Activated CD4-positive, alpha-beta memory T cell treated with anti-CD3 and anti-CD28 coated beads for 36 hours (primary cell): ENCODE results near the gene BTN3A1. TPM values are rescaled to one million over a fixed set of nuclear protein-coding genes. Genes with fewer than 3 reads are reported as not detected.
A peak's percentile ranks its signal among the peaks of the same experiment; 100 is the strongest.

Experiments used
- CTCF ChIA-PET: fragments of 350-600 bp; sonication (Branson Sonifier 250); formaldehyde crosslinking; loops from one replicate; lab custom pipeline; 2021; ENCODE audit warnings: antibody characterized with exemption, inconsistent platforms; lab: Charles Lee
- POLR2A ChIA-PET: fragments of 350-600 bp; sonication (Branson Sonifier 250); formaldehyde crosslinking; loops from one replicate; lab custom pipeline; 2021; ENCODE audit warnings: antibody characterized with exemption; lab: Charles Lee
- DNase-seq: peaks from one replicate; pipeline ENCODE4 v3.0.0-alpha.2; 2020
- H3K27ac Mint-ChIP-seq: one replicate; pipeline ENCODE4 v1.8.0; 2021; ENCODE audit warnings: mixed read lengths
- H3K27me3 Mint-ChIP-seq: one replicate; pipeline ENCODE4 v1.8.0; 2021; ENCODE audit warnings: mixed read lengths
- H3K36me3 Mint-ChIP-seq: one replicate; pipeline ENCODE4 v1.8.0; 2021; ENCODE audit warnings: mixed read lengths
- H3K4me1 Mint-ChIP-seq: one replicate; pipeline ENCODE4 v1.8.0; 2021; ENCODE audit warnings: low read depth, mixed read lengths
- H3K4me3 Mint-ChIP-seq: one replicate; pipeline ENCODE4 v1.8.0; 2021; ENCODE audit warnings: mild to moderate bottlenecking, mixed read lengths
- H3K9me3 Mint-ChIP-seq: one replicate; pipeline ENCODE4 v1.8.0; 2021; ENCODE audit warnings: mixed read lengths
- intact Hi-C: fragments of 100-400 bp; cut with micrococcal nuclease; formaldehyde crosslinking; loops from one replicate; pipeline ENCODE4 v1.15.1; 2023
- total RNA-seq, 2 experiments: library from RNA; stranded (reverse); gene quantifications; one replicate each; pipeline ENCODE4 v1.2.3, GENCODE V29; 2021

Gene BTN3A1
- total RNA-seq, 2 experiments from 2014 or later: 36.5 to 39.0 TPM

- Mint-ChIP-seq H3K9me3 (no peaks in the 10 kb centered on the region), H3K4me1 (peaks cover 27% of the 10 kb centered on the region), H3K4me3 (no peak overlapping the region), H3K36me3 (peaks cover 15% of the 10 kb centered on the region), H3K27me3 (no peaks in the 10 kb centered on the region), H3K27ac (no peak overlapping the region)
- no peak for DNase-seq
- POLR2A ChIA-PET: interaction anchor here (1.0 kb wide), 1 partner anchor 9 kb away, joined by 3 read pairs; no protein-coding TSS in a partner anchor
- intact Hi-C loops: no loop called here
- CTCF ChIA-PET: interaction anchor here (0.6 kb wide), 1 partner anchor 167 kb away, joined by 3 read pairs; no protein-coding TSS in a partner anchor
Observed at GRCh38 chr6:26380256-26380655, 21.8 kb upstream of the BTN3A1 start.

GRCh38 chr6:26382121-26382520 lies 20.0 kb upstream of the BTN3A1 start:
- no peak overlapping the region for H3K27ac Mint-ChIP-seq
- POLR2A ChIA-PET: no interaction called here

GRCh38 chr6:26383624-26384417 lies 18.3 kb upstream of the BTN3A1 start:
- ChIA-PET POLR2A (interaction anchor here (1.0 kb wide), 1 partner anchor 154 kb away, joined by 3 read pairs; no protein-coding TSS in a partner anchor), CTCF (interaction anchor here (1.3 kb wide), 1 partner anchor 36 kb away, joined by 3 read pairs; no protein-coding TSS in a partner anchor)
- peak; percentile 50 for DNase-seq
- Mint-ChIP-seq H3K4me3 (peak overlapping the region; percentile 100), H3K27ac (peak overlapping the region; percentile 94), H3K9me3 (no peaks in the 10 kb centered on the region), H3K4me1 (peaks cover 24% of the 10 kb centered on the region), H3K27me3 (no peaks in the 10 kb centered on the region), H3K36me3 (peaks cover 14% of the 10 kb centered on the region)
- intact Hi-C loops: loop anchor here (1.0 to 2.0 kb wide), 2 partner anchors 19 to 89 kb away; partner anchors contain the start of gene BTN3A2

More at GRCh38 chr6:26382121-26382520, 20.0 kb upstream of the BTN3A1 start:
- no peak for DNase-seq
- Mint-ChIP-seq H3K9me3 (no peaks in the 10 kb centered on the region), H3K4me3 (no peak overlapping the region), H3K36me3 (peaks cover 10% of the 10 kb centered on the region), H3K27me3 (no peaks in the 10 kb centered on the region), H3K4me1 (peaks cover 32% of the 10 kb centered on the region)
- CTCF ChIA-PET: no interaction called here
- intact Hi-C loops: loop anchor here (2.0 kb wide), 1 partner anchor 91 kb away; no protein-coding TSS in a partner anchor

GRCh38 chr6:26385734-26386125 lies 16.3 kb upstream of the BTN3A1 start:
- Mint-ChIP-seq H3K27ac (no peak overlapping the region), H3K4me1 (peaks cover 29% of the 10 kb centered on the region), H3K27me3 (no peaks in the 10 kb centered on the region), H3K4me3 (no peak overlapping the region), H3K9me3 (no peaks in the 10 kb centered on the region), H3K36me3 (peaks cover 28% of the 10 kb centered on the region)
- intact Hi-C loops: no loop called here
- ChIA-PET POLR2A (no interaction called here), CTCF (no interaction called here)
- no peak for DNase-seq

- H3K36me3 Mint-ChIP-seq: peaks cover 33% of the 10 kb centered on the region
Observed at GRCh38 chr6:26387565-26387964, 14.5 kb upstream of the BTN3A1 start.

GRCh38 chr6:26388014-26388413 lies 14.1 kb upstream of the BTN3A1 start:
- POLR2A ChIA-PET: no interaction called here
- H3K4me3 Mint-ChIP-seq: no peak overlapping the region
- H3K36me3 Mint-ChIP-seq: peaks cover 34% of the 10 kb centered on the region
- no peak for DNase-seq
- H3K27me3 Mint-ChIP-seq: no peaks in the 10 kb centered on the region
- no peaks in the 10 kb centered on the region for H3K9me3 Mint-ChIP-seq
- no peak overlapping the region for H3K27ac Mint-ChIP-seq
- intact Hi-C loops: no loop called here
- peaks cover 21% of the 10 kb centered on the region for H3K4me1 Mint-ChIP-seq
- CTCF ChIA-PET: no interaction called here

More at GRCh38 chr6:26387565-26387964, 14.5 kb upstream of the BTN3A1 start:
- no peak overlapping the region for H3K4me3 Mint-ChIP-seq
- POLR2A ChIA-PET: no interaction called here
- H3K27me3 Mint-ChIP-seq: no peaks in the 10 kb centered on the region
- no peaks in the 10 kb centered on the region for H3K9me3 Mint-ChIP-seq
- no peak for DNase-seq
- peaks cover 26% of the 10 kb centered on the region for H3K4me1 Mint-ChIP-seq
- intact Hi-C loops: no loop called here
- no peak overlapping the region for H3K27ac Mint-ChIP-seq
- CTCF ChIA-PET: no interaction called here

- no peaks in the 10 kb centered on the region for H3K9me3 Mint-ChIP-seq
- no peaks in the 10 kb centered on the region for H3K27me3 Mint-ChIP-seq
- peaks cover 36% of the 10 kb centered on the region for H3K36me3 Mint-ChIP-seq
- H3K4me1 Mint-ChIP-seq: peaks cover 20% of the 10 kb centered on the region
- CTCF ChIA-PET: no interaction called here
- POLR2A ChIA-PET: no interaction called here
- DNase-seq: no peak
- H3K27ac Mint-ChIP-seq: no peak overlapping the region
- intact Hi-C loops: no loop called here
- no peak overlapping the region for H3K4me3 Mint-ChIP-seq
Observed at GRCh38 chr6:26388441-26388840, 13.6 kb upstream of the BTN3A1 start.

- Mint-ChIP-seq H3K27me3 (no peaks in the 10 kb centered on the region), H3K9me3 (no peaks in the 10 kb centered on the region), H3K4me3 (no peak overlapping the region), H3K27ac (peak overlapping the region; percentile 5), H3K36me3 (peaks cover 37% of the 10 kb centered on the region), H3K4me1 (peaks cover 16% of the 10 kb centered on the region)
- CTCF ChIA-PET: no interaction called here
- intact Hi-C loops: no loop called here
- POLR2A ChIA-PET: interaction anchor here (1.0 kb wide), 1 partner anchor 10 kb away, joined by 3 read pairs; no protein-coding TSS in a partner anchor
- DNase-seq: no peak
Observed at GRCh38 chr6:26389349-26389894, 12.7 kb upstream of the BTN3A1 start.

GRCh38 chr6:26390531-26390930 lies 11.5 kb upstream of the BTN3A1 start:
- POLR2A ChIA-PET: no interaction called here
- CTCF ChIA-PET: no interaction called here
- Mint-ChIP-seq H3K27ac (no peak overlapping the region), H3K9me3 (no peaks in the 10 kb centered on the region), H3K27me3 (no peaks in the 10 kb centered on the region), H3K4me1 (peaks cover 10% of the 10 kb centered on the region), H3K4me3 (no peak overlapping the region), H3K36me3 (peaks cover 32% of the 10 kb centered on the region)
- DNase-seq: no peak
- intact Hi-C loops: no loop called here

- H3K27me3 Mint-ChIP-seq: no peaks in the 10 kb centered on the region
- CTCF ChIA-PET: no interaction called here
- DNase-seq: no peak
- H3K27ac Mint-ChIP-seq: no peak overlapping the region
- no peaks in the 10 kb centered on the region for H3K9me3 Mint-ChIP-seq
- H3K4me3 Mint-ChIP-seq: no peak overlapping the region
- H3K36me3 Mint-ChIP-seq: peaks cover 29% of the 10 kb centered on the region
- H3K4me1 Mint-ChIP-seq: peaks cover 10% of the 10 kb centered on the region
- POLR2A ChIA-PET: no interaction called here
- intact Hi-C loops: no loop called here
Observed at GRCh38 chr6:26392932-26393636, 9.0 kb upstream of the BTN3A1 start.

- H3K4me3 Mint-ChIP-seq: no peak overlapping the region
- H3K9me3 Mint-ChIP-seq: no peaks in the 10 kb centered on the region
Observed at GRCh38 chr6:26394289-26394688, 7.8 kb upstream of the BTN3A1 start.

GRCh38 chr6:26398555-26398954 lies 3.5 kb upstream of the BTN3A1 start:
- Mint-ChIP-seq H3K27me3 (no peaks in the 10 kb centered on the region), H3K27ac (no peak overlapping the region), H3K36me3 (no peaks in the 10 kb centered on the region), H3K4me3 (no peak overlapping the region), H3K4me1 (peaks cover 17% of the 10 kb centered on the region), H3K9me3 (no peaks in the 10 kb centered on the region)
- intact Hi-C loops: no loop called here
- DNase-seq: no peak
- POLR2A ChIA-PET: interaction anchor here (0.9 kb wide), 1 partner anchor 66 kb away, joined by 3 read pairs; no protein-coding TSS in a partner anchor
- CTCF ChIA-PET: no interaction called here

More at GRCh38 chr6:26394289-26394688, 7.8 kb upstream of the BTN3A1 start:
- H3K27me3 Mint-ChIP-seq: no peaks in the 10 kb centered on the region
- peaks cover 22% of the 10 kb centered on the region for H3K36me3 Mint-ChIP-seq
- ChIA-PET POLR2A (no interaction called here), CTCF (no interaction called here)
- no peak for DNase-seq
- intact Hi-C loops: no loop called here
- H3K27ac Mint-ChIP-seq: no peak overlapping the region
- peaks cover 7% of the 10 kb centered on the region for H3K4me1 Mint-ChIP-seq
